Measurements from ENCODE around the gene COL9A2.

DNA sequence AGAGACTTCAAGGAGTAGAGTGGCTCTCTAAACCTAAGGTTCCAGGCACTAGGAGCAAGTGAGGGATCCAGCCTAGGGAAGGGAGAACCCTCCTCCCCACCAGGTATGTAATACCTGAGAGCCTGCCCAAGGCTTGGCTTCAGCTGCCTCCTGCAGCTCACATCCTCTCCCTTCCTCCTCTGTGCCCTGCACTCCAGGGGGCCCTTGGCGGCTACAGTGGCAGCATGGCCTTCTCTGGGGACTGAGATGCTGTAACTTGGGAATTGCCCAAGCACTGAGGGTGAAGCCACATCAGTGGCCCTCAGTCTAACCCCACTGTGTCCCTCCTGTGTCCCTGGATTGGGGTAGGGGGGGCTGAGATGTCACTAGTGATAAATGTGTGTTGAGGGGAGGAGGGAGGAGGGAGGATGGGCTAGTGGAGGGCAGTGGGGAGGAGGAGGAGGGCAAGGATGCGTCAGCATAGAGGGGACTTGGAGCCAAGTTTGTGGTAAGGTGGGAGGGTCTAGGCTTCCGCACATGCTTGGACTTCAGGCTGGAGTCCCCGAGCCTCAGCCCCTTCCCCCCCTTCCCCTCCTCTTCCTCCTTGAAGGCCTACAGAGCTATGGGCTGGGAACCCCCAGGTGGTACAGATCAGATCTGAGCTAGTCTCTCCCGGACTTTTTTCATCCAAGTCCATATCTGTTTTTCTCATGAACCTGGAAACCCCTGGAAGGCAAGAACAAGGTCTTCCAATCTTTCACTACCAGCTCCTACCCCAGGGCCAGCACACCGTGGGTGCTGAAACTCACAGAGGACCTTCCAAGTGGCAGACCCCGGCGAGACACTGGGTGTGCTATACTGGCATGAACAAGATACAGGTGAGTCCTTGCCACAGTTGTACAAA, 17.5 kb downstream of the COL9A2 start:
- TF ChIP-seq, protein P1, sequence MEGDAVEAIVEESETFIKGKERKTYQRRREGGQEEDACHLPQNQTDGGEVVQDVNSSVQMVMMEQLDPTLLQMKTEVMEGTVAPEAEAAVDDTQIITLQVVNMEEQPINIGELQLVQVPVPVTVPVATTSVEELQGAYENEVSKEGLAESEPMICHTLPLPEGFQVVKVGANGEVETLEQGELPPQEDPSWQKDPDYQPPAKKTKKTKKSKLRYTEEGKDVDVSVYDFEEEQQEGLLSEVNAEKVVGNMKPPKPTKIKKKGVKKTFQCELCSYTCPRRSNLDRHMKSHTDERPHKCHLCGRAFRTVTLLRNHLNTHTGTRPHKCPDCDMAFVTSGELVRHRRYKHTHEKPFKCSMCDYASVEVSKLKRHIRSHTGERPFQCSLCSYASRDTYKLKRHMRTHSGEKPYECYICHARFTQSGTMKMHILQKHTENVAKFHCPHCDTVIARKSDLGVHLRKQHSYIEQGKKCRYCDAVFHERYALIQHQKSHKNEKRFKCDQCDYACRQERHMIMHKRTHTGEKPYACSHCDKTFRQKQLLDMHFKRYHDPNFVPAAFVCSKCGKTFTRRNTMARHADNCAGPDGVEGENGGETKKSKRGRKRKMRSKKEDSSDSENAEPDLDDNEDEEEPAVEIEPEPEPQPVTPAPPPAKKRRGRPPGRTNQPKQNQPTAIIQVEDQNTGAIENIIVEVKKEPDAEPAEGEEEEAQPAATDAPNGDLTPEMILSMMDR (IDR thresholded peaks at IDR 0.05): no peak
- no peak for TF ChIP-seq POLR2A (IDR thresholded peaks at IDR 0.05)

All from body of pancreas (tissue), 4 donors.